ENCODE data around the gene NCAPD3. TPM values are rescaled to one million over a fixed set of nuclear protein-coding genes. Genes with fewer than 3 reads are reported as not detected.
"Not testable (repeated sequence)": the region's sequence is repeated elsewhere in the genome, so short reads cannot be mapped to it uniquely, and the experiment has no call there.

Gene NCAPD3
- total RNA-seq, 1 experiment from 2014 or later, result 13.4 TPM

- in situ Hi-C loops (cut with HindIII; ENCODE audit: low pct_unique_long_range_greater_than_20kb, low sequenced_read_pairs), result no loop called here
- no peak for DNase-seq (ENCODE audit: low read depth, low spot score)
Observed at GRCh38 chr11:134199531-134199930, 24.2 kb downstream of the NCAPD3 start.

GRCh38 chr11:134196756-134197155 is 27.0 kb downstream of the NCAPD3 start:
- no peak for DNase-seq (ENCODE audit: low read depth, low spot score)
- in situ Hi-C loops (cut with HindIII; ENCODE audit: low pct_unique_long_range_greater_than_20kb, low sequenced_read_pairs), result no loop called here

GRCh38 chr11:134188092-134188491 is 35.7 kb downstream of the NCAPD3 start:
- DNase-seq (ENCODE audit: low read depth, low spot score); in situ Hi-C loops (cut with HindIII; ENCODE audit: low pct_unique_long_range_greater_than_20kb, low sequenced_read_pairs): not testable (repeated sequence)

DNA sequence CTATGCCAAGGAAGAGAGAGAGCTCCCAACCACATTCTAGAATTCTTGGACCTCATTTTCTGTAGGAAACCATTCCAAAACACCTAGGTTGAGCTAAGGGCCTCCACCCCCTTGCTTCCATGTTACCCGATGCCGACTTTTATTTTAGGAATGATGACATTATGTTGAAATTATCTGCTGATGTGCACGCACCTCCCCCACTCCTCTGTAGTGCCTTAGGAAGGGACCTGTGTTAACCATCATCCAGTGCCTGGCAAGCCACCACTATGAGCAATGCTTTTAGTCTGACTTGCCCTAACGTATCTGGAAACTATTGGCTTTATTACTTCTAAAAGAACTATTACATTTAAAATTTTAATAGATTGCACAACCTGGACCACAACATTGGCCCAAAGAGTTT is 42.1 kb downstream of the NCAPD3 start:
- in situ Hi-C loops (cut with HindIII; ENCODE audit: low pct_unique_long_range_greater_than_20kb, low sequenced_read_pairs), result no loop called here
- DNase-seq (ENCODE audit: low read depth, low spot score), result no peak

GRCh38 chr11:134178032-134178674 is 45.6 kb downstream of the NCAPD3 start:
- in situ Hi-C loops (cut with HindIII; ENCODE audit: low pct_unique_long_range_greater_than_20kb, low sequenced_read_pairs), result no loop called here
- DNase-seq (ENCODE audit: low read depth, low spot score), result no peak

GRCh38 chr11:134176284-134176683 is 47.5 kb downstream of the NCAPD3 start:
- DNase-seq (ENCODE audit: low read depth, low spot score), result no peak
- in situ Hi-C loops (cut with HindIII; ENCODE audit: low pct_unique_long_range_greater_than_20kb, low sequenced_read_pairs), result no loop called here

DNA sequence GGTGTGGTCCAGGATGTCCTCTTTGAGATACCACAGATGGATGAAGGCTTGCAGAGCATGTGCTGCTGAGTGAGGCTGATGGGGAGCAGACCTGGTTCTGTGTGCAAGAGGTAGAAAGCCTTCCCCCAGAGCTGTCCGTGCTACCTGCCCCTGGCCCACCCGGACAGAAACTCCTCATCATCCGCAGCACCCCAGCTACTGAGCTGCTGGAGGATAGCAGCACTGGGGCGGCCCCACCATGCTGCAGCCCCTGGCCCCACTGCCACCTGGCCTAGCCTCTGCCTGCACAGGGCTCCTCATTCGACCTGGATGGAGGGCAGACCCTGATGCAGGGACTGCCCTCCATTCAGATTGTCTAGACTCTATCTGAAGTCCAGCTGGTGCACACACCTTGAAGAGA is 50.5 kb downstream of the NCAPD3 start:
- DNase-seq (ENCODE audit: low read depth, low spot score), result no peak
- in situ Hi-C loops (cut with HindIII; ENCODE audit: low pct_unique_long_range_greater_than_20kb, low sequenced_read_pairs), result no loop called here

- in situ Hi-C loops (cut with HindIII; ENCODE audit: low pct_unique_long_range_greater_than_20kb, low sequenced_read_pairs), result no loop called here
- DNase-seq (ENCODE audit: low read depth, low spot score), result no peak
Observed at GRCh38 chr11:134171951-134172350, 51.8 kb downstream of the NCAPD3 start.

DNA sequence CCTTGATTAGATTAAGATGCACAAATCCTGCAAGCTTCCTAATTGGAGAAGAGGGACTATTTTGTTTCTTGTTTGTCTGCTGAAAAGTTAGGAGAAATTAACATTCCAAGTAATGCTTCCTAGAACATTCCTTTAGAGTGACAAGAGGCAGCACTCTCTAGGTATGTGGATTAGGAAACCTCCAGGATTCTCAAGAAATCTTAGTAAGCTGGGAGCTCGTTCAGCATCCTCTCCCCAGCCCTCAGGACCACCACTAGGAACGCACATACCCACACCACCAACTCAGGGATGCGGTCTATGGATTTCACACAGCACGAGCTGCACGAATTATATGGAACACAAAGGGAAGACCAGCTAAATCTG is 52.9 kb downstream of the NCAPD3 start:
- in situ Hi-C loops (cut with HindIII; ENCODE audit: low pct_unique_long_range_greater_than_20kb, low sequenced_read_pairs), result no loop called here
- no peak for DNase-seq (ENCODE audit: low read depth, low spot score)

DNA sequence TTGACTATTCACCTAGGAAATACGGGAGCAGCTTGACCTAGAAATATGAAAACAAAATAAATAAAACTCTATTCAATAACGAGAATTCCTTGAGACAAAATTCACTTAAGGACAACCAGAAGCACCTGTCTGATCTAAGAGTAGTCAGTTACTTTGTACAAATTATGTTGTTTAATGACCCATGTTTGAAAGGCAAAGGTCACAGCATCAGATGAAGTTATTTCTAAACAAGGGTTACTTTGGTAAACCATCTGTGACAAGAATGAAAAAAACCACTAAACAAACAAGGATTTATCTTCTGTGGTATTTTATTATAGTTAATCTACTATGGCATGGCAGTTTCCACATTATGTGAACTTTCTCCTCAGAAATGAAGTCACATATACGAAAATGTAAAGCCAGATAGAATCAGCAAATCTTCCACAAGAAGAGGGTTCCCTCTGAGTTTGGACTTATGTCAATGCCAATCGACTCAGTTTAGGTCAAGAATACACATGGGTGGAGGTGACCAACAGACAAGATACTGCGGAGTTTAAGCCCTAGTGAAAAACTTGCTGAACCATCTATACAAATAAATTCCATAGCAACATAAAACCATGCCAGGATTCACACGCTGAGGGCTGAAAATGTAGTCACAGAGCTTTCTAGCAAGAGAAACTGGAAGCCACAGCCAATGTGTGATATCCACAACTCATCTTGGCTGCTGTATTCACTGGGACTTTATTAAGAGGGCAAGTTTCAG is 53.4 kb downstream of the NCAPD3 start:
- in situ Hi-C loops (cut with HindIII; ENCODE audit: low pct_unique_long_range_greater_than_20kb, low sequenced_read_pairs), result no loop called here
- no peak for DNase-seq (ENCODE audit: low read depth, low spot score)

- no peak for DNase-seq (ENCODE audit: low read depth, low spot score)
Observed at GRCh38 chr11:134164490-134165370, 59.0 kb downstream of the NCAPD3 start.

DNA sequence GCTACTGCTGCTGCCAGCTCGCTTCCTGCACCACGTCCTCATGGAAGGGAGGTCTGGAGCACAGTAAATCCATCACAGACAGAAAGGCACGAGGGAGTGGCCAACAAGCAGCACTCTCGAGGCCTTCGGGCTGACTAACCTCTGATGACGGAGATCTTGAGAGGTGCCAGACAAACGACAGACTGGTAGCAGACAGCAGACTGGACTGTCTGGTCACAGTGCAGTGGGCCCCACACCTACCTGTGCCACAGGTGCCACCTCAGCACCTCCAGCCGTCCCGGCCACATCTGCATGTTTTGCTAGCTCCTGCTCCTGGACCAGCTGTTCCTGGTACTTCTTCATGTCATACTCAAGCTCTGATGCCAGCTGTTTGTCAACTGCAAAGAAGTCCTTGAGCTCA is 64.1 kb downstream of the NCAPD3 start:
- no peak for DNase-seq (ENCODE audit: low read depth, low spot score)
- in situ Hi-C loops (cut with HindIII; ENCODE audit: low pct_unique_long_range_greater_than_20kb, low sequenced_read_pairs), result no loop called here

More at GRCh38 chr11:134164490-134165370, 59.0 kb downstream of the NCAPD3 start:
- in situ Hi-C loops (cut with HindIII; ENCODE audit: low pct_unique_long_range_greater_than_20kb, low sequenced_read_pairs), result no loop called here

DNA sequence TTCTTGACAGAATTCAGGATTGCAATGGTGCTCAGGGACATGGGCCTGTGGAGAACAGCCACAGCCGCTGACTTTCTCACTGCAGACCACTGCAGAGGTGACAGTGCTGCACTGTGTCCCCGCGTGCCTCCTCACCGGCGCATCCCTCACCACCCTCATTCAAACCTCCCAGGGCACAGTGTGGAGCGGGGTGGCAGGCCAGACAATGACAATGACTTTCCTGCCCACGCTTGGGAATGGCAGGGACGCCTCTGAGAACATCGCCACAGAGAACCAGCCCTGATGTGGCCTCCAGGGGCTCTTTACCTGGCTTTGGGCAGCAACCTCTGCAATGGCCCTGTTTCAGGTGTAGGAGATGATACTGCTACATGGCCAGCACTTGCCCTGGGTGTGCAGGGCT is 65.7 kb downstream of the NCAPD3 start:
- no peak for DNase-seq (ENCODE audit: low read depth, low spot score)
- in situ Hi-C loops (cut with HindIII; ENCODE audit: low pct_unique_long_range_greater_than_20kb, low sequenced_read_pairs), result no loop called here

DNA sequence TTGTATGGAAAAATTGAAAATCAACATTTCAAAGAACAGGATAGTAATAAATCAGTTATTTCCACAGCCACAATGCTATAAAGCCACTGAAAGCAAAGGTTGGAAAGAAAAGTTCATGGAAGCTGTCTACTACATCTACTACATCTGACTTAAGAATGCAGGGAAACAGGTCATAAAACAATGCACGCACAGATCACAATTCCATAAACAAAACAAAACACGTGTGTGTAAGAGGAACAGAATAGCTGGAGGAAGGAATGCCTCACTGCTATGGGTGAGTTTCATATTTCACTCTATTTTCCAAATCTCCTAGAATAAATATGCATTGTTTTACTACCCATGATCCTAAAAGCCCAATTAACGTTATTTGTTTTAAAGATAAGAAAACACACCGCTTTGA is 66.3 kb downstream of the NCAPD3 start:
- DNase-seq (ENCODE audit: low read depth, low spot score), result no peak
- in situ Hi-C loops (cut with HindIII; ENCODE audit: low pct_unique_long_range_greater_than_20kb, low sequenced_read_pairs), result no loop called here

GRCh38 chr11:134155946-134156865 is 67.6 kb downstream of the NCAPD3 start:
- in situ Hi-C loops (cut with HindIII; ENCODE audit: low pct_unique_long_range_greater_than_20kb, low sequenced_read_pairs), result no loop called here
- DNase-seq (ENCODE audit: low read depth, low spot score), result no peak

GRCh38 chr11:134155456-134155855 is 68.3 kb downstream of the NCAPD3 start:
- in situ Hi-C loops (cut with HindIII; ENCODE audit: low pct_unique_long_range_greater_than_20kb, low sequenced_read_pairs), result no loop called here
- DNase-seq (ENCODE audit: low read depth, low spot score), result no peak

DNA sequence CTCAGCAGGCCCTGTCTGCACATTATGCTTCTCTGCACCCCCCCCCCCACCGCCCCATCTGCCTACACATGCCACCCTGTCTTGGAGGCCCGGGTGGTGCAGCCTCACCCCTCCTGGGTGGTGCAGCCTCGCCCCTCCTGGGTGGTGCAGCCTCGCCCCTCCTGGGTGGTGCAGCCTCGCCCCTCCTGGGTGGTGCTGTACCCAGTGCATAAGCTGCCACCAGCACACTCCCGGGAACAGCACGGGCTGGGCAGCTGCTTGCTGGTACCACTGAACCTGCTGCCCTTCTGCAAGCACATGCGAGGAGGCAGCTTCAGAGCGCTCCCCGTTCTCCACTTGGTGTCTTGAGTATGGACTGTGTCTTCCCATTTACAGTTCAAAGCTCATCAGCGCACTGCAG is 69.3 kb downstream of the NCAPD3 start:
- in situ Hi-C loops (cut with HindIII; ENCODE audit: low pct_unique_long_range_greater_than_20kb, low sequenced_read_pairs), result no loop called here
- DNase-seq (ENCODE audit: low read depth, low spot score), result no peak

Measured in SK-MEL-5 (cell line).